DND-41 (cell line): ENCODE measurements around the gene TMEM163.

ENCODE experiments used
- ATAC-seq: fragments of 200-7000 bp; cut with Tn5 transposase; 3 replicates; pipeline ENCODE4 v1.9.1; 2021; ENCODE audit warnings: low read depth; ENCODE audit not compliant: insufficient read depth
- DNase-seq: peaks from one replicate; pipeline ENCODE4 v3.0.0-alpha.2; 2020
- H2AFZ ChIP-seq: 2 replicates; pipeline ENCODE4 v1.6.0; 2012; ENCODE audit warnings: low read depth, low read length
- H3K27ac ChIP-seq: 2 replicates; pipeline ENCODE4 v1.5.1; 2012; ENCODE audit warnings: low read length, inconsistent platforms
- H3K27me3 ChIP-seq: fragments of 200-600 bp; sonication (generic); 2 replicates; pipeline ENCODE4 v1.6.0; 2012; ENCODE audit warnings: low read length, mild to moderate bottlenecking, inconsistent platforms; ENCODE audit not compliant: insufficient read depth, poor library complexity
- H3K36me3 ChIP-seq: 2 replicates; pipeline ENCODE4 v1.5.1; 2012; ENCODE audit warnings: low read length, inconsistent platforms; ENCODE audit not compliant: insufficient read depth
- H3K4me1 ChIP-seq: 2 replicates; pipeline ENCODE4 v1.5.1; 2012; ENCODE audit warnings: mild to moderate bottlenecking, low read length; ENCODE audit not compliant: insufficient read depth
- H3K4me2 ChIP-seq: 2 replicates; pipeline ENCODE4 v1.6.0; 2012; ENCODE audit warnings: mild to moderate bottlenecking, moderate library complexity, low read length, inconsistent platforms; ENCODE audit not compliant: insufficient read depth
- H3K4me3 ChIP-seq, 2 experiments: fragments of 200-600 bp in 1 of 2; shearing (Covaris generic) in 1 of 2; 2 replicates each; pipeline ENCODE4 v1.5.1; 2012 to 2016; ENCODE audit warnings: inconsistent platforms in 2 of 2, low read length in 2 of 2, mild to moderate bottlenecking in 2 of 2, low read depth in 1 of 2, moderate library complexity in 1 of 2
- H3K79me2 ChIP-seq: 2 replicates; pipeline ENCODE4 v1.6.0; 2012; ENCODE audit warnings: low read length, inconsistent platforms; ENCODE audit not compliant: insufficient read depth
- H3K9ac ChIP-seq: 2 replicates; pipeline ENCODE4 v1.6.0; 2012; ENCODE audit warnings: low read depth, mild to moderate bottlenecking, inconsistent platforms, low read length, moderate library complexity
- H3K9me3 ChIP-seq: 2 replicates; pipeline ENCODE4 v1.5.1; 2012; ENCODE audit warnings: low read length, moderate library complexity, mild to moderate bottlenecking, inconsistent platforms; ENCODE audit not compliant: insufficient read depth, severe bottlenecking
- H4K20me1 ChIP-seq: 2 replicates; pipeline ENCODE4 v1.6.0; 2012; ENCODE audit warnings: low read length; ENCODE audit not compliant: insufficient read depth
- EZH2 ChIP-seq: IDR thresholded peaks from 3 replicates; pipeline ENCODE4 v1.6.1; 2012; ENCODE audit warnings: borderline replicate concordance, low read depth, mild to moderate bottlenecking, moderate library complexity, low read length, inconsistent platforms; ENCODE audit not compliant: severe bottlenecking
- TF ChIP-seq, protein P1 (sequence below): IDR thresholded peaks from 2 replicates; pipeline ENCODE4 v1.5.1; 2012; ENCODE audit warnings: borderline replicate concordance, low read length, moderate library complexity, mild to moderate bottlenecking; ENCODE audit not compliant: poor library complexity, severe bottlenecking; ENCODE audit errors: extremely low read depth

Gene TMEM163

DNA sequence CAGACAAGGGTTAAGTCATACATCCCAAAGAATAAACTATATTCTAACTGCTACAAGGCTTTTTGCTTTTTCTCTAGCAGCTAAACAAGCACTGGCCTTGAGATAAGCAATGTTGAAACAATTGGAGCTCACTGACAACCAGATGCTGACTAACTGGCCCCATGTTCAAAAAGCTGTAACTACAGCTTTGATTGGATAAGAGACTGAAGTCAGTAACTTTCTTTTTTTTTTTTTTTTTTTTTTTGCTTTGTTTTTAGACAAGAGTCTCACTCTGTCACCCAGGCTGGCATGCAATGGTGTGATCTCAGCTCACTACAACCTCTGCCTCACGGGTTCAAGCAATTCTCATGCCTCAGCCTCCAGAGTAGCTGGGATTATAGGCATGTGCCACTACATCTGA, 45.4 kb upstream of the TMEM163 start:
- no peak for DNase-seq
- Histone ChIP-seq H3K36me3 (no peaks in the 10 kb centered on the region), H3K4me1 (no peaks in the 10 kb centered on the region), H3K79me2 (no peaks in the 10 kb centered on the region), H3K27ac (no peak overlapping the region), H4K20me1 (no peaks in the 10 kb centered on the region), H3K4me3 (no peak overlapping the region), H3K9ac (no peak overlapping the region), H3K9me3 (no peaks in the 10 kb centered on the region), H3K4me2 (no peak overlapping the region), H3K27me3 (no peaks in the 10 kb centered on the region), H2AFZ (no peak overlapping the region)
- ATAC-seq = no peak
- no peak for TF ChIP-seq EZH2
- TF ChIP-seq, protein P1, sequence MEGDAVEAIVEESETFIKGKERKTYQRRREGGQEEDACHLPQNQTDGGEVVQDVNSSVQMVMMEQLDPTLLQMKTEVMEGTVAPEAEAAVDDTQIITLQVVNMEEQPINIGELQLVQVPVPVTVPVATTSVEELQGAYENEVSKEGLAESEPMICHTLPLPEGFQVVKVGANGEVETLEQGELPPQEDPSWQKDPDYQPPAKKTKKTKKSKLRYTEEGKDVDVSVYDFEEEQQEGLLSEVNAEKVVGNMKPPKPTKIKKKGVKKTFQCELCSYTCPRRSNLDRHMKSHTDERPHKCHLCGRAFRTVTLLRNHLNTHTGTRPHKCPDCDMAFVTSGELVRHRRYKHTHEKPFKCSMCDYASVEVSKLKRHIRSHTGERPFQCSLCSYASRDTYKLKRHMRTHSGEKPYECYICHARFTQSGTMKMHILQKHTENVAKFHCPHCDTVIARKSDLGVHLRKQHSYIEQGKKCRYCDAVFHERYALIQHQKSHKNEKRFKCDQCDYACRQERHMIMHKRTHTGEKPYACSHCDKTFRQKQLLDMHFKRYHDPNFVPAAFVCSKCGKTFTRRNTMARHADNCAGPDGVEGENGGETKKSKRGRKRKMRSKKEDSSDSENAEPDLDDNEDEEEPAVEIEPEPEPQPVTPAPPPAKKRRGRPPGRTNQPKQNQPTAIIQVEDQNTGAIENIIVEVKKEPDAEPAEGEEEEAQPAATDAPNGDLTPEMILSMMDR = no peak

DNA sequence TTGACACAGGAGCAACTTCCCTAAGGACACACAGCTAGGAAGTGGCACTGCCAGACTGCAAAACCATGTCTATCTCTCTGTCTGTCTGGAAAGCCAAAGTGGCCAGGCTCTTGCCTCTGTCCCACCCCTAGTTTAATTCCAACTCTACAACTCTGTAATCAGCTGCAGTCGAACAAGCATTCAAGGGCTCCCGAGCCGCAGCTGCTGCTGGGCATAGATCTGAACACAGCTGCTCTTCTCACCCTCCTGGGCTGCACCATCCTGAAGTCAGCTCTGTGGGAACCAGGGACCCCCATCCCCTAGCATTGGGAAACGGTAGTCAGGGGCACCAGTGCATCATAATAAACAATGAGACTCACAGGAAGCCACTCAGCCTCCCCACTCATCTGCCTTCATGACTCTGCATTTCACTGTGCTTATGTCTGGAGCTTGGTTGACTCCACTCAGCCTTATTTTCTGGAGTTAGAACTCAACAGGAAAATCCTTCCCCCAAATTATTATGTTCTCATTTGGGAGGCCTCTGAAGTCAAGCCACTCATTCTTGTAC, 44.4 kb upstream of the TMEM163 start:
- Histone ChIP-seq H3K4me1 (no peaks in the 10 kb centered on the region), H3K36me3 (no peaks in the 10 kb centered on the region), H3K4me2 (no peak overlapping the region), H3K79me2 (no peaks in the 10 kb centered on the region), H3K4me3 (no peak overlapping the region), H2AFZ (no peak overlapping the region), H3K27me3 (no peaks in the 10 kb centered on the region), H4K20me1 (no peaks in the 10 kb centered on the region), H3K9me3 (no peaks in the 10 kb centered on the region), H3K9ac (no peak overlapping the region), H3K27ac (no peak overlapping the region)
- TF ChIP-seq, protein P1 = no peak
- TF ChIP-seq EZH2 = no peak
- DNase-seq (no peak), ATAC-seq (peak; percentile 55; the same call in 1 of the 3 replicates)

DNA sequence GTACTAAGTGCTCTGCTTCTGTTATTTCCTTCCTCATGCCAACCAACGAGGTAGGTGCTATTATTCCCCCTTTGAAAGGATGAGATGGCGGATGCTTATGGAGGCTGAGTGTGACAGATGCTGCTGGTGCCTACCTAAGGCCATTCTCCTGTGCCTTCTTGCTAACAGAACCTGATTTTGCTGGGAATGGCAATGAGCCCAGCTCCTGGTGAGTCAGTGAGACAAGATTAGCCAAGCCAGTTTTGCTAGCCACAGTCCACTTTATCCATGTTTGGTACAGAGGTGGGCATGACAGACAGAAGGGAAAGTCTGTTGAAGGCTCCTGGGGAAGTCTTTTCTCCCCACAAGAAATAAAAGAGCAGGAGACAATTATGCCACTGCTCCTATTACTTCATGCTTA, 43.7 kb upstream of the TMEM163 start:
- Histone ChIP-seq H3K27ac (no peak overlapping the region), H3K4me3 (no peak overlapping the region), H3K9ac (no peak overlapping the region), H3K27me3 (no peaks in the 10 kb centered on the region), H3K36me3 (no peaks in the 10 kb centered on the region), H3K9me3 (no peaks in the 10 kb centered on the region), H3K4me1 (no peaks in the 10 kb centered on the region), H2AFZ (no peak overlapping the region), H3K79me2 (no peaks in the 10 kb centered on the region), H3K4me2 (no peak overlapping the region), H4K20me1 (no peaks in the 10 kb centered on the region)
- TF ChIP-seq, protein P1 = no peak
- no peak for TF ChIP-seq EZH2
- ATAC-seq = no peak
- no peak for DNase-seq

DNA sequence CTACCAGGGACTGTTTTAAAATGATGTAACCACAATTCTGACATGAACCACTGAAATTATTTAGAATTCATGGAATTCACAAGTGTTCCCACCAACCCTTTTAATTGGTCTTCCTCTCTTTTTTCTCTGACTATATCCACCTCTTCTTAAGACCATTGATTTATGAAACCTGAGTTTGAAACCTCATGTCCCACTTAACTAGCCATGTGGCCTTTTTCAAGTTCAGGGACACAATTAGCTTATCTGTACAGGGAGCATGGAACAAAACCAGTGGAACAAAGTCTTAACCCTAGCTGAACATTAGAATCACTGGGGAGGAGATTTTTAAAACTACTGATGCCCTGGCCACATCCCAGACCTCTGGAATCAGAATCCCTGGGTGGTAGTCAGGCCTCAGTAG, 41.6 kb upstream of the TMEM163 start:
- Histone ChIP-seq H3K9ac (no peak overlapping the region), H3K27ac (no peak overlapping the region), H3K36me3 (no peaks in the 10 kb centered on the region), H2AFZ (no peak overlapping the region), H3K4me3 (no peak overlapping the region), H3K79me2 (no peaks in the 10 kb centered on the region), H3K4me1 (no peaks in the 10 kb centered on the region), H3K4me2 (no peak overlapping the region), H3K9me3 (no peaks in the 10 kb centered on the region), H3K27me3 (no peaks in the 10 kb centered on the region), H4K20me1 (no peaks in the 10 kb centered on the region)
- TF ChIP-seq EZH2 = no peak
- TF ChIP-seq, protein P1 = no peak
- DNase-seq = no peak
- no peak for ATAC-seq
